Neutrophil (primary cell): ENCODE data around the gene PDE6A.
A peak's percentile ranks its signal among the peaks of the same experiment; 100 is the strongest.

Source experiments
- H3K27ac ChIP-seq: fragments of 200-600 bp; sonication (generic); 2 replicates; pipeline ENCODE4 v1.5.1; 2016; ENCODE audit warnings: mild to moderate bottlenecking, moderate library complexity
- H3K27me3 ChIP-seq: fragments of 200-600 bp; sonication (generic); 2 replicates; pipeline ENCODE4 v1.6.0; 2016; ENCODE audit warnings: mild to moderate bottlenecking
- H3K36me3 ChIP-seq: fragments of 200-600 bp; sonication (generic); 2 replicates; pipeline ENCODE4 v1.5.1; 2017
- H3K4me1 ChIP-seq, 2 experiments: fragments of 200-600 bp in 1 of 2; sonication (generic) in 1 of 2; 1 replicate in 1 of 2; 2 replicates in 1 of 2; pipeline versions ENCODE4 v1.5.1 to v1.6.1; 2013 to 2016; ENCODE audit warnings: low read depth in 1 of 2, low read length in 1 of 2, mild to moderate bottlenecking in 1 of 2, moderate library complexity in 1 of 2; ENCODE audit not compliant: control insufficient read depth in 1 of 2, insufficient read depth in 1 of 2
- H3K4me3 ChIP-seq, 2 experiments: fragments of 200-600 bp in 1 of 2; sonication (generic) in 1 of 2; 1 replicate in 1 of 2; 2 replicates in 1 of 2; pipeline ENCODE4 v1.5.1; 2013 to 2016; ENCODE audit warnings: low read depth in 1 of 2, low read length in 1 of 2, mild to moderate bottlenecking in 1 of 2, moderate library complexity in 1 of 2
- H3K9me3 ChIP-seq: fragments of 200-600 bp; sonication (generic); 2 replicates; pipeline ENCODE4 v1.5.1; 2016
- CTCF ChIP-seq: fragments of 200-600 bp; sonication (generic); IDR thresholded peaks from 2 replicates; pipeline ENCODE4 v1.5.1; 2016; ENCODE audit warnings: antibody characterized with exemption

The PDE6A gene

GRCh38 chr5:149938279-149938678 lies 6.3 kb downstream of the PDE6A start:
- no peaks in the 10 kb centered on the region for H3K9me3 ChIP-seq
- no peaks in the 10 kb centered on the region for H3K36me3 ChIP-seq
- peaks cover 50% of the 10 kb centered on the region in 2 experiments for H3K4me1 ChIP-seq
- no peaks in the 10 kb centered on the region for H3K27me3 ChIP-seq
- peak overlapping the region; percentile 70 for H3K27ac ChIP-seq
- H3K4me3 ChIP-seq: no peak overlapping the region
- TF ChIP-seq CTCF: no peak

GRCh38 chr5:149937610-149938009 lies 7.0 kb downstream of the PDE6A start:
- Histone ChIP-seq H3K27ac (no peak overlapping the region), H3K27me3 (no peaks in the 10 kb centered on the region), H3K36me3 (no peaks in the 10 kb centered on the region), H3K4me1 (peaks cover 50 to 53% of the 10 kb centered on the region in 2 experiments), H3K9me3 (no peaks in the 10 kb centered on the region), H3K4me3 (no peak overlapping the region)
- TF ChIP-seq CTCF: no peak

GRCh38 chr5:149936700-149937091 lies 7.9 kb downstream of the PDE6A start:
- Histone ChIP-seq H3K4me1 (peaks cover 50 to 57% of the 10 kb centered on the region in 2 experiments), H3K36me3 (no peaks in the 10 kb centered on the region), H3K27ac (no peak overlapping the region), H3K9me3 (no peaks in the 10 kb centered on the region), H3K27me3 (no peaks in the 10 kb centered on the region), H3K4me3 (no peak overlapping the region)
- TF ChIP-seq CTCF: no peak

GRCh38 chr5:149936044-149936699 lies 8.4 kb downstream of the PDE6A start:
- H3K4me1 ChIP-seq: peaks cover 48 to 54% of the 10 kb centered on the region in 2 experiments
- H3K4me3 ChIP-seq: no peak overlapping the region
- TF ChIP-seq CTCF: no peak
- H3K9me3 ChIP-seq: no peaks in the 10 kb centered on the region
- no peaks in the 10 kb centered on the region for H3K36me3 ChIP-seq
- H3K27me3 ChIP-seq: no peaks in the 10 kb centered on the region
- H3K27ac ChIP-seq: no peak overlapping the region

GRCh38 chr5:149935431-149935901 lies 9.1 kb downstream of the PDE6A start:
- H3K27ac ChIP-seq: no peak overlapping the region
- H3K4me1 ChIP-seq: peaks cover 41 to 47% of the 10 kb centered on the region in 2 experiments

More at GRCh38 chr5:149935431-149935901, 9.1 kb downstream of the PDE6A start:
- Histone ChIP-seq H3K27me3 (no peaks in the 10 kb centered on the region), H3K9me3 (no peaks in the 10 kb centered on the region), H3K4me3 (no peak overlapping the region), H3K36me3 (no peaks in the 10 kb centered on the region)
- no peak for TF ChIP-seq CTCF
